Esophagus muscularis mucosa (tissue), 4 donors: ENCODE measurements around the gene XPC. TPM values are rescaled to one million over a fixed set of nuclear protein-coding genes. Genes with fewer than 3 reads are reported as not detected.

Experiments used
- DNase-seq: peaks from one replicate; pipeline ENCODE4 v3.0.0-alpha.2; 2017; ENCODE audit errors: extremely low spot score
- H3K27ac ChIP-seq, 4 donors: fragments of 200-600 bp; sonication (generic); replicated peaks in 1 of 4; 1 replicate in 3 of 4; 2 replicates in 1 of 4; pipeline ENCODE4 v1.5.1; 2016 to 2019; ENCODE audit warnings: mild to moderate bottlenecking in 1 of 4
- H3K27me3 ChIP-seq, 4 donors: fragments of 200-600 bp; sonication (generic); one replicate each; pipeline versions ENCODE4 v1.5.1 to v1.6.0; 2016 to 2019
- H3K36me3 ChIP-seq, 4 donors: fragments of 200-600 bp; sonication (generic); one replicate each; pipeline ENCODE4 v1.5.1; 2016 to 2019
- H3K4me1 ChIP-seq, 4 donors: fragments of 200-600 bp; sonication (generic); one replicate each; pipeline ENCODE4 v1.5.1; 2016 to 2019
- H3K4me3 ChIP-seq, 4 donors: fragments of 200-600 bp; sonication (generic); 1 replicate in 2 of 4; 2 replicates in 2 of 4; pipeline ENCODE4 v1.5.1; 2016 to 2019; ENCODE audit warnings: mild to moderate bottlenecking in 4 of 4, moderate library complexity in 1 of 4
- H3K9me3 ChIP-seq, 4 donors: fragments of 200-600 bp; sonication (generic); 1 replicate in 3 of 4; 2 replicates in 1 of 4; pipeline ENCODE4 v1.5.1; 2016 to 2019
- EP300 ChIP-seq: sonication (generic); formaldehyde crosslinking; IDR thresholded peaks from one replicate; pipeline ENCODE4 v1.6.1; 2017; ENCODE audit warnings: antibody characterized with exemption
- POLR2A ChIP-seq: fragments of 450-650 bp; IDR thresholded peaks from one replicate; pipeline ENCODE4 v1.6.1; 2017; ENCODE audit warnings: antibody characterized with exemption, moderate library complexity, mild to moderate bottlenecking, low read depth
- POLR2AphosphoS5 ChIP-seq, 2 donors: sonication (generic); formaldehyde crosslinking; IDR thresholded peaks; one replicate each; pipeline ENCODE4 v1.6.1; 2017; ENCODE audit warnings: antibody characterized with exemption in 2 of 2
- WGBS: methylation state at CpG from one replicate; pipeline ENCODE4 v1.1.5; 2018; 5-methylcytosine and 5-hydroxymethylcytosine counted together
- intact Hi-C: fragments of 100-400 bp; cut with DNase I; formaldehyde crosslinking; loops from one replicate; pipeline ENCODE4 v1.15.1; 2023
- total RNA-seq, 4 donors: library from RNA; depleted of rRNA; stranded (reverse); fragments of >200 nt; gene quantifications; one replicate each; pipeline versions ENCODE4 v1.1.0 to v1.2.1, GENCODE V29; 2016
- TF ChIP-seq, protein P1 (sequence below), 3 experiments: fragments of 200-600 bp in 2 of 3; fragments of 450-650 bp in 1 of 3; sonication (generic) in 2 of 3; IDR thresholded peaks; one replicate each; pipeline ENCODE4 v1.5.1; 2017 to 2019; ENCODE audit warnings: antibody characterized with exemption in 3 of 3, mild to moderate bottlenecking in 2 of 3, moderate library complexity in 1 of 3

The XPC gene
- total RNA-seq, 4 donors from 2014 or later: 28.9 to 41.9 (median 37.8) TPM

DNA sequence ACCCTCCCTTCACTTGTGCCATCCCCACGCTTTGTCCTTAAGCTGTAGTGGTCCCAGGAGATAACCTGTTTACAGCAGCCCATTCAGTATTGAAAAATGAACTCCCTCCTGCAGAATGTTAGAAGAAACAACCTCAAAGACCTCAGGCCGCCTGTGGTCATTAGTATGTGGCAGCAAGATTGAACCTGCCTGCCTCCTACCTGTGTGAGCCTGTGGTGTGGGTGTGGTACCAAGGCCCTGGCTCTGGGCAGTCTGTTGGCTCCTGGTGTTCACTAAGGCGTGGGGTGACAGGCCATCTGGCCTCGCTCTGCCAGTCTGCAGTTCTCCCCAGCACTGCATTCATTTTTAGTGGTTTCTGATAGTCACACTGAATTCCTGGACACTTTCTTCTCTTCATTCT lies 21.2 kb upstream of the XPC start:
- Histone ChIP-seq H3K4me1 (peaks cover 8 to 24% (median 12%) of the 10 kb centered on the region in 4 donors), H3K9me3 (no peaks in the 10 kb centered on the region), H3K27me3 (no peaks in the 10 kb centered on the region), H3K36me3 (peaks cover 8 to 45% (median 21%) of the 10 kb centered on the region in 4 donors), H3K27ac (no peak overlapping the region), H3K4me3 (no peak overlapping the region)
- no peak for DNase-seq
- TF ChIP-seq EP300 (no peak), POLR2AphosphoS5 (IDR thresholded peaks at IDR 0.05) (no peak), POLR2A (no peak)
- TF ChIP-seq, protein P1, sequence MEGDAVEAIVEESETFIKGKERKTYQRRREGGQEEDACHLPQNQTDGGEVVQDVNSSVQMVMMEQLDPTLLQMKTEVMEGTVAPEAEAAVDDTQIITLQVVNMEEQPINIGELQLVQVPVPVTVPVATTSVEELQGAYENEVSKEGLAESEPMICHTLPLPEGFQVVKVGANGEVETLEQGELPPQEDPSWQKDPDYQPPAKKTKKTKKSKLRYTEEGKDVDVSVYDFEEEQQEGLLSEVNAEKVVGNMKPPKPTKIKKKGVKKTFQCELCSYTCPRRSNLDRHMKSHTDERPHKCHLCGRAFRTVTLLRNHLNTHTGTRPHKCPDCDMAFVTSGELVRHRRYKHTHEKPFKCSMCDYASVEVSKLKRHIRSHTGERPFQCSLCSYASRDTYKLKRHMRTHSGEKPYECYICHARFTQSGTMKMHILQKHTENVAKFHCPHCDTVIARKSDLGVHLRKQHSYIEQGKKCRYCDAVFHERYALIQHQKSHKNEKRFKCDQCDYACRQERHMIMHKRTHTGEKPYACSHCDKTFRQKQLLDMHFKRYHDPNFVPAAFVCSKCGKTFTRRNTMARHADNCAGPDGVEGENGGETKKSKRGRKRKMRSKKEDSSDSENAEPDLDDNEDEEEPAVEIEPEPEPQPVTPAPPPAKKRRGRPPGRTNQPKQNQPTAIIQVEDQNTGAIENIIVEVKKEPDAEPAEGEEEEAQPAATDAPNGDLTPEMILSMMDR (IDR thresholded peaks at IDR 0.05): no peak
- 99% methylated on average over 4 of the region's 4 CpGs for WGBS
- intact Hi-C loops: loop anchor here (5.0 kb wide), 1 partner anchor 63 kb away; no protein-coding TSS in a partner anchor

GRCh38 chr3:14194865-14195264 lies 16.5 kb upstream of the XPC start:
- TF ChIP-seq POLR2A: no peak
- no peak for TF ChIP-seq EP300
- TF ChIP-seq POLR2AphosphoS5 (IDR thresholded peaks at IDR 0.05): no peak
- TF ChIP-seq, protein P1 (IDR thresholded peaks at IDR 0.05): no peak
- Histone ChIP-seq H3K27me3 (no peaks in the 10 kb centered on the region), H3K4me3 (no peak overlapping the region), H3K27ac (no peak overlapping the region), H3K36me3 (peaks cover 8 to 44% (median 21%) of the 10 kb centered on the region in 4 donors), H3K9me3 (no peaks in the 10 kb centered on the region), H3K4me1 (no peaks in the 10 kb centered on the region)
- no peak for DNase-seq
- intact Hi-C loops: no loop called here
- WGBS: 98% methylated on average over 4 of the region's 4 CpGs

GRCh38 chr3:14188041-14188754 lies 9.8 kb upstream of the XPC start:
- no peak overlapping the region for H3K4me3 ChIP-seq
- no peak overlapping the region for H3K27ac ChIP-seq
- peaks cover 4 to 60% (median 49%) of the 10 kb centered on the region in 4 donors for H3K36me3 ChIP-seq
- 83% methylated on average over 4 of the region's 4 CpGs for WGBS
- intact Hi-C loops: no loop called here
- peaks cover 0 to 2% (median 0%) of the 10 kb centered on the region in 4 donors for H3K4me1 ChIP-seq
- no peaks in the 10 kb centered on the region for H3K27me3 ChIP-seq
- DNase-seq: peak; percentile 45
- TF ChIP-seq POLR2AphosphoS5 (IDR thresholded peaks at IDR 0.05): no peak
- no peak for TF ChIP-seq EP300
- TF ChIP-seq, protein P1 (IDR thresholded peaks at IDR 0.05): no peak
- no peak for TF ChIP-seq POLR2A
- no peaks in the 10 kb centered on the region for H3K9me3 ChIP-seq

- peak; percentile 66 for DNase-seq
- Histone ChIP-seq H3K4me3 (no peak overlapping the region), H3K27me3 (no peaks in the 10 kb centered on the region), H3K9me3 (no peaks in the 10 kb centered on the region), H3K36me3 (peaks cover 4 to 73% (median 60%) of the 10 kb centered on the region in 4 donors), H3K4me1 (peaks cover 0 to 10% (median 0%) of the 10 kb centered on the region in 4 donors), H3K27ac (no peak overlapping the region)
- intact Hi-C loops: no loop called here
- no peak for TF ChIP-seq POLR2A
- no peak for TF ChIP-seq POLR2AphosphoS5 (IDR thresholded peaks at IDR 0.05)
- no peak for TF ChIP-seq EP300
- TF ChIP-seq, protein P1 (IDR thresholded peaks at IDR 0.05): no peak
- WGBS: 89% methylated on average over 5 of the region's 5 CpGs
Measured at GRCh38 chr3:14186854-14187458, 8.6 kb upstream of the XPC start.
